Measurements from ENCODE around the gene MBP.
"Not testable (repeated sequence)": the region's sequence is repeated elsewhere in the genome, so short reads cannot be mapped to it uniquely, and the experiment has no call there.

MBP gene

GRCh38 chr18:76960528-76961035 is 172.0 kb downstream of the MBP start:
- in situ Hi-C loops (cut with MboI; ENCODE audit: low sequenced_read_pairs), result no loop called here

DNA sequence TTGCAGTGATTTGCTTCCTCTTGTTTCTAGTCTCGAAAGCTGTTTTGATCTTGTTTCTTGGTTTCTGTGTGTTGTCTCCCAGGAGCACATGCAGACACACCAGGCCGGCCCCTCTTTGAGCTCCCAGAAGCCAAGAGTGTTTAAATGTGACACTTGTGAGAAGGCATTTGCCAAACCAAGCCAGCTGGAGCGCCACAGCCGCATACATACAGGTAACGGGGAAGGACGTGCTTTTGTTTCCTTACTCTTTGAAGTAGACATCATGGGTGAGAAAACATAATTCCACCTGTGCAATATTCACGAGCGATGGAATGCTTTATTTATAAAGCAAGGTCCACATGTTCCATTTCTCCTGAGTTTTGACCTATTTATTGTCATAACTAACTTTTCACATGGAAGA is 173.0 kb downstream of the MBP start:
- in situ Hi-C loops (cut with MboI; ENCODE audit: low sequenced_read_pairs), result no loop called here

GRCh38 chr18:76958692-76959341 is 173.8 kb downstream of the MBP start:
- in situ Hi-C loops (cut with MboI; ENCODE audit: low sequenced_read_pairs), result no loop called here

DNA sequence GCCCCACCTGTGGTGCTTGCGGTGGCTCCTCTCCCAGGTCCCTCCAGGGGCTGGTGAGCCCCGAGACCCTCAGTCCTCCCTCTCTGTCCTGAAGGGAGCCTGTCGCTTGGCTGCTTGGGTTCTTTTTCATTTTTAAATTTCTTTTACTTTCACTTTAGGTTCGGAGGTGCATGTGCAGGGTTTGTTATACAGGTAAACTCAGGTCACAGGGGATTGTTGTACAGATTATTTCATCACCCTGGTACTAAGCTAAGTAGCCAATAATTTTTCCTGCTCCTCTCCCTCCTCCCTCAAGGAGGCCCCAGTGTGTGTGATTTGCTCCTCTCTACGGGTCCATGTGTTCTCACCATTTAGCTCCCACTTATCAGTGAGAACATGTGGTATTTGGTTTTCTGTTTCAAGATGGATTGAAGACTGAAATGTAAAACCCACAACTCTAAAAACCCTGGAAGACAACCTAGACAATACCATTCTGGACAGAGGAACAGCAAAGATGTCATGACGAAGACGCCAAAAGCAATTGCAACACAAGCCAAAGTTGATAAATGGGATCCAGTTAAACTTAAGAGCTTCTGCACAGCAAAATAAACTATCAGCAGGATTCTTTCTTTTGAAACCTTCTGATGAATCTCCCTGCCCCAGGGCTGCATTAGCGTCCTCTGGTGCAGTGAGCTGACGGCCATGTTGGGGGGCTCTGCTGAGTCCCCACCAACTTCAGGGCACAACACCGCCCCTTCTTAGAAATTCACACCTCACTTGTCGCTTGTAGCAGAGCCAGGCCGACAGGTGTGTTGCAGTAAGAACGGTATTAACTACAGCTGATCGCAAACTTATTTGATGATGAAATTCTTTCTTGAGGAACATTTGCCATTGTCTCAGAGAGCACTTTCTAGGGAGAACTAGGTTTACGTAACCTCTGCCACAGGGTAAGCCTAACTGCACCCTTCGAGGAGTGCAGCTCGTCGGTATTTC is 174.9 kb downstream of the MBP start:
- in situ Hi-C loops (cut with MboI; ENCODE audit: low sequenced_read_pairs), result no loop called here

DNA sequence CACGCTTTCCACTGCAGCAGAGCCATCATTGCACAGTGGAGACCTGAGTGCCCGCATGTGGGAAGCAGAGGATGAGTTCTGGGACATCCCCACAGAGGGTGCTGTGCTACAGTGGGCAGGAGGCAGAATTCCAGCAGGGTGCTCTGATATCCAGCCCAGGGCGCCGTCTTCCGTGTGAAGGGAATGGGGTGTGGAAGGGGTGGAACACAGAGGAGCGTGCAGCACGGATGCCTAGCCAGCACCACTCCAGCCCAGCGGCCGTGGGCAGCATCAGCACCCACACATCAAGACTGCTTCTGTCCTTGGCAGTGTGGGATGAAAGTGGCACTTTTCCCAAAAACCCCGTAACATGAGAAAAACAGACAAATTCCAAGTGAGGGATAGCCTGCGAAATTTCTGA is 175.9 kb downstream of the MBP start:
- in situ Hi-C loops (cut with MboI; ENCODE audit: low sequenced_read_pairs), result no loop called here

DNA sequence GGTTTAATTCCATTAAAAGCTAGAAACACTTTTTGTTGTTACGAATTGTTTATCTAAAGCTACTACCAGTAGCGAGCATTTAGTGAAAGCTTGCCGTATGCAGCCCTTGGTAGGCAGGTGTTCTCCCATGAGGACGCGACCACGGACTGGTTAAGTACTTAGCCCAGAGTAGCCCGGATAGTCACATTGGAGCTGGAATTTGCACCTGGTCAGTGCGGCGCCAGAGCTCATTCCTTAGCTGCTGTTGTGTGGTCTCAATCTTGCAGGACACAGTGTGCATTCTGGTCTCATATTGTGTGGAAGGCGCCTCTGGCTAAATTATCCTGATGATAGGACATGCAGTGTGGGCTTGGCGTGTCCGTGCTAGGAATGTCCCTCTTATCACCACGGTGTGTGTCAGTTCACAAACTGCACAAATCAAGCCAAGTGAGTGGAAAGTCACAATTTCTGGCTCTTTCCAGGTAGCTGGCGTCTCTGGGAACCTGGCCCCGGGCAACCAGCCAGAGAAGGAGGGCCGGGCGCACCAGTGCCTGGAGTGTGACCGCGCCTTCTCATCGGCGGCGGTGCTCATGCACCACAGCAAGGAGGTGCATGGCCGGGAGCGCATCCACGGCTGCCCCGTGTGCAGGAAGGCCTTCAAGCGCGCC is 176.9 kb downstream of the MBP start:
- in situ Hi-C loops (cut with MboI; ENCODE audit: low sequenced_read_pairs), result no loop called here

DNA sequence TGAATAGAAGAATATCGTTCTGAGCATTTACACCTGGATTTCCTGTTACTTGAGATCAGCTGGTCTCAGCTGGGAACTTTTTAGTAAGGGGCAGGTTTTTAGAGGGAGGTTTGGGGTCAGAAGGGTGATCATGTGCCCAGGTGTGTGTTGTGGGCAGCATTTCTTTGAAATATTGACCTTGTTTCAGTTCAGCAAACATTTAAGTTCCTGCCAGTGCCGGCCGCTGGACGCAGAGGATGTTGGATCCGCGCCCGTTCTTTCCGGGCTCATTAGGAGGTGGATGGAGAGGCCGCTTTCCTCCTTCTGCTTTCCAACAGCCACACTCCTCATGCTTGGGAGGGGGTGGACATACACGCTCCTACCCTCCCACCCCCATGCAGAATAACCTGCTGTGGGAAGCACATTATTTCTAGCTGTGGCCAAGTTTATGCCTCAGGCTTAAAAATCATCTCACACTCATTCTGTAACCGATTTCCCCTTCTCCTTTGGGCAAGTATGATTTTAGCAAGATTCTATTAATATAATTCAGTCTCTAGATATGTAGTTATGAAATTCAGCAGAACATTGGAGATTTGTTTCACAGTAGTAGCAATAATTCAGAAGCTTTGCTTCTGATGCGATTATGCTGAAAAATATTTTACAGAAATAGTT is 178.9 kb downstream of the MBP start:
- in situ Hi-C loops (cut with MboI; ENCODE audit: low sequenced_read_pairs), result no loop called here

GRCh38 chr18:76953156-76953555 is 179.4 kb downstream of the MBP start:
- in situ Hi-C loops (cut with MboI; ENCODE audit: low sequenced_read_pairs), result no loop called here

DNA sequence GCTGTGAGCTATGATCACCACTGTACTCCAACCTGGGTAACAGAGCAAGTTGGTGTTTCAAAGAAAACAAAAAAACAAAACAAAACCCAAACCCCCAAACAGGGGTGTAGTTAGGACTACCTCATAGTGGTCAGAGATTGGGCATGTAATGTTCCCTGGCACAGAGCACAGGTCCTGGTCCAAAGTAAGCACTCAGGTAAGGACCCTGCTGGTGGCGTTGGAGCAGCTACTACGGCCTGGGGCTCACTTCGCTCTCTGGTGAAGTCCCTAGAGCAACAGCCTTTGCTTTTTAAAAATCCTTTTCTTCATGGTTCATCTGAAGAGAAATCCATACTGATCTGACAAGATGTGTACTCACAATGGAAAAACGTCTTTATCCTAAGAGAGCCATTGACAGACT is 179.8 kb downstream of the MBP start:
- in situ Hi-C loops (cut with MboI; ENCODE audit: low sequenced_read_pairs), result no loop called here

DNA sequence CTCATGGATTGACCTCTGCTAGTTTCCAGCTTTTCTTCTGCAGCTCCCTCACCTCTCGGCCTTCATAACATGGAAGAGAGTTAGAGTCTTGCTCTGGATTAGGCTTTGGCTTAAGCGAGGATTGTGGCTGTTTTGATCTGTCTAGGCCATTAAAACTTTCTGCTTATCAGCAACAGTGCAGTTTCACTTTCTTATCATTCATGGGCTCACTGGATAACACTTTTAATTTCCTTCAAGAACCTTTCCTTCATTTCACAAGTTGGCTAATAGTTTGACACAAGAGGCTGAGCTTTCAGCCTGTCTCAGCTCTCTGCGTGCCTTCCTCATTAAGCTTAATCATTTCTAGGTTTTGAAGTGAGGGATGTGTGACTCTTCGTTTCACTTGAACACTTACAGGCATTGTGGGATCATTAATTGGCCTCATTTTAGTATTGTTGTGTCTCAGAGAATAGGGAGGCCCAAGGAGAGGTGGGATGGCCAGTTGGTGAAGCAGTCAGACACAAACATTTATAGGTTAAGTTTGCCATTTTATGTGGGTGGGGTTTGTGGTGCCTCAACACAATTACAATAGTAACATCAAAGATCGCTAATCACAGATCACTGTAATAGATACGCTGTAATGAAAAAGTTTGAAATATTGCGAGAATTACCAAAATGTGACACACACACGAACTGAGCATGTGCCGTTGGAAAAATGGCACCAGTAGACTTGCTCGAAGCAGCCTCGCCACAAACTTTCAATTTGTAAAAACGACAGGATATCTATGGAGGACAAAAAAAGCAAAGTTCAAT is 180.9 kb downstream of the MBP start:
- in situ Hi-C loops (cut with MboI; ENCODE audit: low sequenced_read_pairs), result no loop called here

DNA sequence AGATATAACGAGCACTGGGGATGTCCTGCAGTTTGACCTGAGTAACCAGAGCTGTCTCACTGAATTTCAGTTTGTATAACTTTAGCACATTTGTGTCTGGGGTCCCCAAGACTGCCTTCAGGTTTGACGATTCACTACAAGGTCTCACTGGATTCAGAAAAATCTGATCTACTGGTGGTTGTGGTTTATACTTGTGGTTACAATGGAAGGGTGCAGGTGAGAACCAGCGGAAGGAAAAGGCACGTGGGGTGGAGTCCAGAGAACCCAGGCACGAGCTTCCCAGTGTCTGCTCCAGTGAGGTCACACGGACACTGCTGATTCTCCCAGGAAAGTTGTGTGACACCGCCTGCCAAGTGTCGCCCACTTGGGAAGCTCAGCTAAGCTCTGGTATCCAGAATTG is 184.2 kb downstream of the MBP start:
- in situ Hi-C loops (cut with MboI; ENCODE audit: low sequenced_read_pairs), result no loop called here

- in situ Hi-C loops (cut with MboI; ENCODE audit: low sequenced_read_pairs), result not testable (repeated sequence)
Observed at GRCh38 chr18:76944346-76944745, 188.2 kb downstream of the MBP start.

DNA sequence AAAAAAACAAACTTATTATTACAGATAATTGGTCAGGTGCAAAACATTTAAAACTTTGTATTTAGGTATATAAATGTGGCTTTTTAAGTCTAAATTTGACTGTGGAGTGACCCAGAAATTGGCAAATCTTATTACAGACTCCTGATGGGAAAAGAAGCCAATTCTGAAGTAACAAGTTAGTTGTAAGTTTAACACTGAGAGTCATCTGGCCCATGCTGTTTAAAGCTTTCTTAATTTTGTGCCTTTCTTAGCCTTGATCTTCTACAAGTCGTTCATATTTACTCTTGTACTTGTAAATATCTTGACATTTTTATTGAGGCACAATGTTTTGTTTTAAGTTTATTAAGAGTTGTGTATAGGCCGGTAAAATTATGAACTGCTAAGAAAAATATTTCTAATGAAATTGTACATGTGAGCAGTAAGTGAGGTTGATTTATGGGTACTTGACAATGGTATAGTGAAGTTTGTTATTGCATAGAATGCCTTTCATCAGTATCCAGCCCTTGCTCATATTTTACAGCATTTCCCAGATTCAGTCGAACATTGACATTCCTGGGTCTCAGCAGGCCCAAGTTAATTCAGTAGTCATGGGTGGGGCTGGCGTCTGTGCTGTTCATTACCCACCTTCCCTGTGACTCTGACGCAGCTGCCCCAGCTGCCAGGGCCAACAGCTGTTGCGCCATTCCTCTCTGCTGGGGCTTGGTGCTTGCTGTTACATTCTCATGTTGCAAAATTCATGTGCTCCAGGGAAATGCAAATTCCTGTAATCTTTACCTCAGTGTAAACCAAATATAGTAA is 188.8 kb downstream of the MBP start:
- in situ Hi-C loops (cut with MboI; ENCODE audit: low sequenced_read_pairs), result no loop called here

GRCh38 chr18:76941284-76941683 is 191.3 kb downstream of the MBP start:
- in situ Hi-C loops (cut with MboI; ENCODE audit: low sequenced_read_pairs), result no loop called here

GRCh38 chr18:76938619-76939018 is 194.0 kb downstream of the MBP start:
- in situ Hi-C loops (cut with MboI; ENCODE audit: low sequenced_read_pairs), result no loop called here

DNA sequence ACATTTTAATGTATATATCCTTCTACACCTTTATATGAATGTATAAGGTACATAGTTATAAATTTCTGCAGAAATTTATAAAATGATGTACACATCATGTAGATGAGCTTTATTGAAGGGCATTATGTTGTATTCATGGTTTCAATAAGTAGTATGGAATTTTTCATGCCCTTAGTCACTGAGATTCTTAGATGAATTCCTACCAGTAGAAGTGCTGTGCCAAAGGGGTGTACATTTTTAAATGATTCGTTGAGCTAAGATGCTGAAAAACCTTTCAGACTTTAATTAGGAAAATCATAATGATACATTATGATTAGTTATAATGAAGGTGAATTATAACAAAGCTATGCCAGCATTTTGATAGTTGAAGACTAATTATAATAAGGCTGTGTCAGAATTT is 195.0 kb downstream of the MBP start:
- in situ Hi-C loops (cut with MboI; ENCODE audit: low sequenced_read_pairs), result no loop called here

DNA sequence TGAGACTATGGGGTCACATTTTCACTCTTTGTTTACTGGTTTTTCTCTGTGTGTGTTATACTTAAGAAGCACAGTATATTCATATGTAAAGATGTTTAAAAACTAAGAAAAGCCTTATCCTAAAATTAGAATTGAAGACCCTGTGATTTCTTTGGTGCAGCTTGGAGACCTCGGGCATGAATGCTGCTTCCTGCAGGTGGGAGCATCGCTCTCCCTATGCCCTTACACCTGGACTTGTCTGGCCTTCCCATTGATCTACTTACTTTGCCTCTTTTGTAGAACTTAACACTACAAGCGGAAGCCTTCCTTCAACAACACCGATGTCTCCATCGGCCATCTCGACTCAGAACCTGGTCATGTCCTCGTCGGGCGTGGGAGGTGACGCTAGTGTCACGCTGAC is 195.7 kb downstream of the MBP start:
- in situ Hi-C loops (cut with MboI; ENCODE audit: low sequenced_read_pairs), result no loop called here

GRCh38 chr18:76935722-76936337 is 196.8 kb downstream of the MBP start:
- in situ Hi-C loops (cut with MboI; ENCODE audit: low sequenced_read_pairs), result no loop called here

Measured in HL-60/S4 treated with phorbol 12-myristate 13-acetate at 8.2 ng/mL for 4 days and 3 days (cell line).